ENCODE data around the gene CFAP57.

Gene CFAP57

DNA sequence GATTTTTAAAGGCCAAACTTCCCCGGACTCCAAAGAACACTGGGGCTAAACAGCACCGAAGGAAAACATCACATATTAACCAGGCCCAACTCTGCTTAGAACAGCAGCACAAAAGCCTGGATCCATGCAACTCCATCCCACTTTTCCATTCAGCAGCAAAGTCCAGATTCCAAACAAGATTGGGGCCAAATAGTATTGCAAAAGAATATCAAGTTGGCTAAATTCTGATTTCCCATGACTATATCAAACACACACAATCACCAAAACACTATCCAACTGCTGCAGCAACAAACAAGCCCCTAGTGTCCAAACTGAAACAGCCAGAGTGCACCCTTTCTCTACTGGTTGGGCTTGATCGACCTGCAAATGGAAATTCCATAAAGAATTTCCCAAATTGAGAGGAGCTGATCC, 78.2 kb downstream of the CFAP57 start:
- DNase-seq: no peak
- intact Hi-C loops (cut with DNase I): no loop called here

DNA sequence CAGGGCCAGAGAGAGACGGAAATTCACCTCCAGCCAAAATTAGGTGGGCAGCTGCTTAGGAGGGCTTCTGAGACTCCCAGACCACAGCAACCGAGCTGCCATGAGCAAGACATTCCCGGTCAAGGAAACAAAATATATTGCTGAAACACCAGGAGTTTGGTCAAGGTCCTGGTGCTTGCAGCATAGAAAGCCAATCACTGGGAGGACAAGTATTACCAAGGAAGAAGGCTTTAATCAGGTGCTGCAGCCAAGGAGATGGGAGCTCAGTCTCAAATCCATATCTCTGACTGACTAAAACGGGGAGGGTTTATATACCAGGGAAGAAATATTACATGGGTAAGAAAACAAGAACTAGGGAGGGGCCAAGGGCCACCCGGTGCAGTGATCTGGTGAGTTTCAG, 78.9 kb downstream of the CFAP57 start:
- no peak for DNase-seq
- intact Hi-C loops (cut with DNase I): no loop called here

DNA sequence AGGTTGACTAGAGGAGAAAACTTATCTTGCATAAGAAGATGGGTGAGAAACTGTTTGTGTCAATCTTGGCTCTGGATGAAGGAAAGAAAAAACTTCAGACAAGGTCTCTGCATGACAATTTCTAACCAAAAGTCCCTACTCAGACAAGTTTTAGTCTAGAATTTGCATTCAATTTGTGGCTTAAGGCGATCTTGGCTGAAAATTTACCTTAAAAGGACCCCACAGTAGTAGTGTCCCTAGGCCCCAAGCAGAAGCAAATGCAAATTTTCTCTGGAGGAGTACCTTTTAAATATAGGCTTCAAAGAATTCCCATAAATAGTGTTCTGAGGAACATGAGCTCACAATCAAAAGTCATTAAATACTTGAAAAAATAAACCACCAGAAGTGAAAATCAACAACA, 80.1 kb downstream of the CFAP57 start:
- intact Hi-C loops (cut with DNase I): no loop called here

DNA sequence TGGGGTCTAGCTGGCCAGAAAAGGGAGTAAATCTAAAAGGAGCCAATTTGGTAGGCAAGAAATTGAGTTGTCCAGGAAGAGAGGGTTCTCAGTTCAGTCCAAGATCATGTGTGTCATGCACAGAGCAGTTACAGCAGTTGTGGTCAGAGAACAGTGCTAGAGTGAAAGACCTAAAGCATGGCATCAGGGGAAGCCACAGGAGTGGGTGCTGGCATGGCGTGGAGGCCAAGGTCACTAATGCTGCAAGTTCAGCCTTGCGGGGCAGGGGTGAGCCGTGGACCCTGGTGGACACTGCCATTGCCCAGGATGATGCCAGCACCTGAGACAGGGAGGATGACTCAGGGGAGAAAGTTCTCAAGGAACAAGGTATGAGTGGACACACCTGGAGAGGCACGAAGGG, 81.0 kb downstream of the CFAP57 start:
- intact Hi-C loops (cut with DNase I): no loop called here
- DNase-seq: peak in 1 of 10 donors; percentile 37

More for the DNA sequence above, 80.1 kb downstream of the CFAP57 start:
- no peak for DNase-seq

DNA sequence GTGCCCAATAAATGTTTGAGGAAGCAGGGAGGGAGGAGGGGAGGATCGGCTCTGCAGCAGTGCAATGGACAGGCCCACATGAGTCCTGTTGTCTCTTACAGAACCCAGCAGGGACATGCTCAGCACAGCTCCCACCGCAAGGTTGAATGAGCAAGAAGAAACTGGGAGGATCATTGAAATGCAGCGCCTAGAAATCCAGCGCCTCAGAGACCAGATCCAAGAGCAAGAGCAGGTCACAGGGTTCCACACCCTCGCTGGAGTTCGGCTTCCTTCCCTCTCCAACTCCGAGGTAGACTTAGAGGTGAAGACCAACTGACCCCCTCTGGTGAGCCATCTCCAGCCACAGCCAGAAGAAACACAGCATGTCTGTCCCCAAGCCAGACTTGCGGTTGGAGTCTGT, 81.7 kb downstream of the CFAP57 start:
- DNase-seq: no peak
- intact Hi-C loops (cut with DNase I): no loop called here

DNA sequence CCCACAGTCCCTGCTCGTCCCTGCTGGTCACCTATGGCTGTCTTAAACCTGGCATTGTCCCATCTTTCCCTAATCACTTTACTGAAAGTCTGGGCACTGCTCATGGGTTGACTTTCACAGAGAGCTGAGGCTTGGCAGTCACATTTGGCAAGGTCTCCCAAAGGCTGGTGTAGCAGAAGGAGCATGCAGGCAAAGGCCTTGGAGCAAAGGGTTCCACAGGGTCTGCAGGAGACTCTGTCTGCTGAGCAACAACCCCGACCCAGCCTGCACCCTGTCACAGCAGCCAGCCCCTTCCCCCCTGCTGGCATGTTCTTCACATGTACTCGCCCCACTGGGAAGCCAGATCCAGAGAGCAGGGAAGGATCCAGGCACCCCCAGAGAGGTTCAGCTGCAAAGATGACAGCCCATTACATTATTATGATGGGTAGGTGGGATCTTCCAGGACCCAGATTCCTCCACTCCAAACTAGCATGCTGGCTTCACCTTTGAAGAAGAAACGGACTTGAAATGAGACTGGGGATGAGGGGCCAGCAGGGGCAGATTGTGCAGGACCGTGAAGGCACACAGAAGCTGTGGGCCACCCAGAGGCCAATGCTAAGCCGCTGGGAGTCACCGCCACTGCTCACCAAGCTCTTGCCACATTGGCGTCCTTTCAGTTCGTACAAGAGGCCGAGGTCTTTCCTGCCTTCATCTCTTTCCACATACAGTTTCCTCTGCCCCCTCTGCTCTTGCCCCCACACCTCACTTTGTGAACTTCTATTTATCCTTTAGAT, 83.5 kb downstream of the CFAP57 start:
- intact Hi-C loops (cut with DNase I): no loop called here
- DNase-seq: no peak

DNA sequence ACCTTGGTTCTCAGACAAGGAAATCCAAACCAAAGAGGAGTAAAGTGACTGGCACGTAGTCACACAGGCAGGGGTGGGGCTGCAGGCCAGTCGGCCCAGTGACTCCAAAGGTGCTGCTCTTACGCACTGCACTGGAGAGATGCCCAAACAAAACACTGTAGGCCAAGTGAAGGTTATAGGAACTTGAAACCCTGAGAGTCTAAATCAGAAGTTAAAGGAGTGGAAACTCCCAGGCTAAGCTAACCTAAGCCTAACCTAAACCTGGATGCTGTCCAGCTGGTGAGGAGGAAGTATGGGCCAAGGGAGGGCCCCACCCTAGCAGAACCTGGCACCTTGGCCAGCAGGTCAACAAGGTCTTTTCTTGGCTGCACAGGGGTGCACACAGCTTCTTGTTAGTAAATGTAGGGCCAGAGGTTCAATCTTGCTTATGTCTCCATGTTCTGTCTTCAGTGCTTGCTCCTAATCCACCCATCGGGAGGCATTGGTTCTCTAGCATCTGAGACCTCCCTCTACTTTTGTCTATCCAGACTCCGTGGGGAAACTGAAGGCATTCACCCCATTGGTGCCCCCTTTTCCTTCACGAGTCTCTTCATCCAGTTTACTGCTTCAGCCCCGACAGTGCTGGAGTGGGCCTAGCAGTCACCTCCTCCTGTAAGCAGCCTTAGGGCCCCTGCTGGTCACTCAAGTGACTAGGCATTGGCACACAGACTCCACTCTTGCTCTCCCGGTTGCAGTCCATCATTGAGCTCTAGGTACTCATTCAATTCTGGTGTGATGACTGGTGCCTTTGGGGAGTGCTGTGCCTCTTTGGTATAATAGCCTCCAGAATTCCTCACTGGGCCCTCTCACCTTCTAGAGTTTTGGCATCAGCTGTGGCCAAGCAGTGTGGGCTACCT, 84.8 kb downstream of the CFAP57 start:
- intact Hi-C loops (cut with DNase I): no loop called here
- DNase-seq: no peak

DNA sequence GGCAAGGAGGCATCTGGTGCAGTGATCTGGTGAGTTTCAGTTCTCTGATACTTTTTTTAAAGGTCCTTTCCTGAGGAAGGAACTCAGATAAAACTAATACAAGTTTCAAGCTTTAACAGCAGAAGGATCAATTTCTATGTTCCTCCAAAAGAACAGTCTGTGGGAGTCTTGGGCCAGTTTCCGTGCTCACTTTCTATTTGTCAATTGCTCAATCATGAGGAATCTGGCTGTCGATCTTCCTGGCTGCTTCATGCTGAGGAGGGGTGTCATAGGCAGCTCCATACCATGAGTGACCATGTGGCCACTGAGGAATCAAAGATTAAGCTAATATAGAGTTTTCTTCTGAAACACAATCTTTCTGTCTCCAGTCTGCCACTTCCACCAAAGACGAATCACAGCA, 86.2 kb downstream of the CFAP57 start:
- no peak for DNase-seq
- intact Hi-C loops (cut with DNase I): no loop called here

DNA sequence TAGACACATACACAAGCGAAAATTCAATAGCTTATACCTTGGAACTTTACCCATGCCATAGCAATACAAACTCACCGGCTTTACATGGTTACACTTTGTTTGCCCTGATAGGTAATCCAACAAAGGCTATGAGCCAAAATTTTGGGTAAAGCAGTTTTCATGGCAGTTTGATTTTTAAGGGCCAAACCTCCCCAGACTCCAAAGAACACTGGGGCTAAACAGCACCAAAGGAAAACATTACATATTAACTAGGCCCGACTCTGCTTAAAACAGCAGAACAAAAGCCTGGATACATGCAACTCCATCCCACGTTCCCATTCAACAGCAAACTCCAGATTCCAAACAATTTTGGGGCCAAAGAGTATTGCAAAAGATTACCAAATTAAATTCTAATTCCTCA, 93.3 kb downstream of the CFAP57 start:
- DNase-seq: no peak
- intact Hi-C loops (cut with DNase I): no loop called here

DNA sequence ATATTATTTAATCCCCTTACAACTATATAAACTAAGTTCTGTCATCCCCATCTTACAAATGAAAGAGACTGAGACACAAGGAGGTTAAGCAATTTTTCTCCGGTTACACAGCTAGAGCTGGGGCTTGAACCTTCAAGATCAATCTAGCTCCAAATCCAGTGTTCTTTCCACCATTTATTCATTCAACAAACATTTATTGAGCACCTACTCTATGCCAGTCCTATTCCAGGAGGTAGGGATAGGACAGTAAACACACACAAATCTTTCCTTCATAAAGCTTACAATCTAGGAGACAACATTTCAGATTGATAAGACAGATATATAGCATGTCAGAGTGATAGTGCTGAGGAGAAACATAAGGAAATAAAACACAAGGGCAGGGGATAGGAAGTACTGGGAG, 94.8 kb downstream of the CFAP57 start:
- intact Hi-C loops (cut with DNase I): no loop called here
- DNase-seq: no peak

DNA sequence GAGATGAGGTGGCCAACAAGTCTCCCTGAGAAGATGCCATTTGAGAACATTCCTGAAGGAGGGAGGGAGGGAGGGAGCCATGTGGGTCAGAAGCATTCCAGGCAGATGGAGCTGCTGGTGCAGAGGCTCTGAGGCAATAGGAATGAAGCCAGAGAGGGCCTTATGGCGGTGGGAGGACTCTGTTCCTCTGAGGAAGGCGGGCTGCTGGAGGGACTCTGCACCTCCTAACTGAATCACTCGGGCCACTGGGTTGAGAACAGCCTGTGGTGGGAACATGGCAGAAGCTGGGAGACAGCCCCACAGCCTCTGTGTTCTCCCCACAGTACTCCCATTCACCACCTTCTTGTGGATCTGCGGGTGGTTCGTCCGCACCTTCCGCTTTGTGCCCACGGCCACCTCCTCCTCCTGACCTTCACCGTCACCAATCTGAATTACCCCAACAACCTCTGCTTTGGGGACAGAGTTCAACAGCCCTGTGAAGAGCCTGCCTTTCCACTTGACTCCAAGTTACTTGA, 95.2 kb downstream of the CFAP57 start:
- intact Hi-C loops (cut with DNase I): no loop called here
- peak in 2 of 10 donors; percentile 42 to 82 for DNase-seq

DNA sequence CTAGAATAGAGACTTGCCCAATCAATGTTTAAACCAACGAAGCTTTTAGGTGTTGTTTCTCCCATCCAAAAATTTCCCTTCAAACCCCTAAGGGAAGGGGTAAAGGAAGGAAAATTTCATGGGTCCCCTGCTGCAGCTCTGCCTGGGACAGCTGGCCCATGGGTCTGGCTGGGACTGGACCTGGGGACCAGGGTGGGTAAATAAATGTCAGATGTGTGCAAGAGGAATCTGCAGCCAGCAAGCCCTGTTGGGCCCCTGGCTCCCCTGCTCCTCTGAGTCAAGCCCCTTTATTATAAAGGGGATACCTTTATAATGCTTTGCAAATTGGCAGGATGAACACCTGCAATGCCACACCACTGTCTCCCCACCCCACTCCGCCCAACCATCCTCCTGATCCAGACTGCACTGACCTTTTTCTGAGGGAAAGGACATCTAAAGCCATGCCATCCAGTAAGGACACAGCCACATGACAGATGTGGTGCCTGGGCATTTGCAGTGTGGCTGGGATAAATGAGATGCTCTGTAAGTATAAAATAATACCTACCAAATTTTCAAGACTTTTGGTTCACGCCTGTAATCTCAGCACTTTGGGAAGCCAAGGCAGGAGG, 95.8 kb downstream of the CFAP57 start:
- DNase-seq: peak in 1 of 10 donors; percentile 27
- intact Hi-C loops (cut with DNase I): loop anchor here (1.0 kb wide), 1 partner anchor 21 kb away; no protein-coding TSS in a partner anchor

DNA sequence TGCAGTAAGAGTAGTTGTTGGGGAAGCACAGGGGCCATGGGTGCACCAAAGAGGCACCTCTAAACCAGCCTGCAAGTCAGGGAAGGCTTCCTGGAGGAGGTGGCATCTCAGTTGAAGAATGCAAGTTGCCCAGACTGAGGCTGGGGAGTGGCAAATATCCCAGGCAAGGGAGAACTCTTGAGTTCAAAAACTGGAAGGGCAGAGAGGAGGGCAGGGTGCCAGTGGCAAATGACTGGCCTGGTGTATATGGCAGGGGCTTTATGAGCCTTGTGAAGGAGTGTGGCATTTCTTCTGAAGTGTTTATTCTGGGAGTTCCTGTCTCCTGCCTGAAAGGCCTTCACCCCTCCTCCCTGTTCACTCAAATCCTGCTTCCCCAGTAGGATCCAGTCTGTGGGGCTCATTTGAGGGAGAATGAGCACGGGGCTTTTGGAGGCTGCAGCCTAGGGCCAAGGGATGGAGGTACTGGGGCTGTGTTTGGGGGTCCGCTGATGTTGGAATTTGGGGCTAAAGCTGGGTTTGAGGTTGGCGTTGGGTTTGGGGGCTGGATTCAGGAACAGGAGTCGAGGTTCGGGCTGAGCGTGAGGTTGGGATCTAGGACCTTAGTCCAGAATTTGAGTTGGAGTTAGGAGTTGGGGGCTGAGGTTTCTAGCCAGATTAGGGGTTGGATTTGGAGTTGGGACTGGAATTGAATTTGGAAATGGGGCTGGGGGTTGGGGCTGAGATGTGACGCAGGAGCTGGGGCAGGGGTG, 97.7 kb downstream of the CFAP57 start, which contains the start of gene TMEM125:
Gene TMEM125 (plus strand): TSS at position 357 of the 749 bp plus-strand sequence. CDS start 2,740 bp downstream, outside the sequence.
- peak in 1 of 10 donors; percentile 24 for DNase-seq
- intact Hi-C loops (cut with DNase I): no loop called here

DNA sequence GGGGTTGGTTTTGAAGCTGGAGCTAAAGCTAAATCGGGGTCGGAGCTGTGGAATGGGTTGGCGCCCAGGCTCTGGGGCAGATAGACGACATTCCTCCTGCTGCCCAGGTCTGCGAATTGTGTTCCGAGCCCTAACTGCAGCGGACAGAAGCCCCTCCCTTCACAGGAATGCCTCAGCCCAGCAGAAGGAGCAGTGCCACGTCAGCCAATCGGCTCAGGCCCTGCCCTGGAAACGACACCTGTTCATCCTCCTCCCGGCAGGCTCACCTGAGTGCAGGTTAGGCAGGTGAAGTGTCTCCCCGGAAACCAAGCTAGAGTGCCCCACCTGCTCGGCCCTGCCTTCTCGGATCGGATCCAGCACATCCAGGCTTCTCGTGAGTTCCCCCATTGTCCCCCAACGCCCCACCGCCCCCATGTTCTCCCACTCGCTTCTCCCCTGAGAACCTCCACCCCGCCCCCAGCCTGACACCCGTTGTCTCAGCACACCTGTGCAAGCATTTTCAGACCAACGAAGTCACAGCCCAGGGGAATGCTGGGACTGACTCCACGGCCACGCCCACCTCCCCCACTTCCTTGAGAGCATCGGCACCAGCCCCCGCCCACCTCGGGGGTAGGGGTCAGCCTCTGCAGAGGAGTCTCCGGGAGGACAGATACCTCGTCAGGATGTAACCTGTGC, 98.4 kb downstream of the CFAP57 start:
- intact Hi-C loops (cut with DNase I): no loop called here
- peak in 2 of 10 donors; percentile 59 to 74 for DNase-seq

DNA sequence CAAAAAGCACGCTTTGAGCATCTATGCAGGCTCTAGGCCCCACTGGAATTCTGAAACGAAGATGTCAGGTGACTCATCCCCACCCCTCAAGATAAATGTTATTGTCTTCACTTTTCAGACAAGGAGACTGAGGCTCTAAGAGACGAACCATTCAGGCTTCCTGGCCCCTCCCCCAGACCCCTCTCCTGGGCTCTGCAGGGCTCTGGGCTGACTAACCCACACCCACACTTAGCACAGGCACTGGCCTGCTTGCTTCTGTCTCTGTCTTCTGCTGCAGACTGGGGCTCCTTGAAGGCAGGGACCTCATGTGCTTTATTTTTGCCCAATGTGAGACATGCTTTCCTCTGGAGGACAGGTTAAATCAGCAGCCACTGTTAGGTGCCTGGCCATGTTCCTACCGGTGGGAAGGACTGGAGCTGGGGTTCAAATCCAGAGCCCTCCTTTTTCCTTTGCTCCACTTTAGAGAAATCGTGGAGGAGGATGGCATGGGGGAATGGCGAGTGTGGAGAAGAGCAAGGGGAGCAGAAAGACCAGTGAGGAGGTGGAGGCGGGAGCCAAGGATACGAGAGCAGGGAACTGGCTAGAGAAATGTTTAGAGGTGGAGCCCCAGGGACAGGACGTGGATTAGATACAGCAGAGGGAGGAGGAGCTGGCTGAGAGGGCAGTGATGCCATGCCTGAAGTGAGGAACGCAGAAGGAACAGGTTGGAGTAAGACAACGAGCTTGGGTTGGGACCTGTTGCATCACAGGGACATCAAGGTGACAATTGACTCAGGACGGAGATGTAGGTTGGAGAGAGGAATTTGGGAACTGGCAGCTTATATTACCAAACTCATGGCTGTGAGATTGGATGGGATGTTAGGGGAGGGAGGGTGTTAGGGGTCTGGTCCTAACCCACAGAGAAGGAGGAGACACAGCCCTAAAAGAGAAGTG, 99.3 kb downstream of the CFAP57 start:
- DNase-seq: peak in 1 of 10 donors; percentile 7
- intact Hi-C loops (cut with DNase I): no loop called here

DNA sequence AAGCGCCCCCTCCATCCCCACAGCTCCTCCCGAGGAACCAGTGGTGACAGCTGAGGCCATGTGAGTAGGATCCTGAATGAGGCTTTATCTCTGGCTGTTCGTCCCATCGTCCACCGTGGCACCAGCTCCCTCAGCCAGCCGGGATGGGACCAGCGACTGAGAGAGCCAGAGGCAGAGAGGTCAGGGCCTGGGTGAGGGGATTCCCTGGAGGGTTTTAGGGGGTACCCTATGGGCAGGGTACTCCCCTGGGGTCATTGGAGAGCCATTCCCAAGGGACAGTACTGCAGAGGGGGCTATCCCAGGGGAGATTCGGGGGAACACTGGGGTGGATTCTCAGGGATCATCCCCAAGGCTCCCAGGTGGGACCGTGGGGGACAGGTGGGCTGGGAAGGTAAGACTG, 100.0 kb downstream of the CFAP57 start:
- DNase-seq: peak in 9 of 10 donors; percentile 40 to 96 (median 70)
- intact Hi-C loops (cut with DNase I): no loop called here

DNA sequence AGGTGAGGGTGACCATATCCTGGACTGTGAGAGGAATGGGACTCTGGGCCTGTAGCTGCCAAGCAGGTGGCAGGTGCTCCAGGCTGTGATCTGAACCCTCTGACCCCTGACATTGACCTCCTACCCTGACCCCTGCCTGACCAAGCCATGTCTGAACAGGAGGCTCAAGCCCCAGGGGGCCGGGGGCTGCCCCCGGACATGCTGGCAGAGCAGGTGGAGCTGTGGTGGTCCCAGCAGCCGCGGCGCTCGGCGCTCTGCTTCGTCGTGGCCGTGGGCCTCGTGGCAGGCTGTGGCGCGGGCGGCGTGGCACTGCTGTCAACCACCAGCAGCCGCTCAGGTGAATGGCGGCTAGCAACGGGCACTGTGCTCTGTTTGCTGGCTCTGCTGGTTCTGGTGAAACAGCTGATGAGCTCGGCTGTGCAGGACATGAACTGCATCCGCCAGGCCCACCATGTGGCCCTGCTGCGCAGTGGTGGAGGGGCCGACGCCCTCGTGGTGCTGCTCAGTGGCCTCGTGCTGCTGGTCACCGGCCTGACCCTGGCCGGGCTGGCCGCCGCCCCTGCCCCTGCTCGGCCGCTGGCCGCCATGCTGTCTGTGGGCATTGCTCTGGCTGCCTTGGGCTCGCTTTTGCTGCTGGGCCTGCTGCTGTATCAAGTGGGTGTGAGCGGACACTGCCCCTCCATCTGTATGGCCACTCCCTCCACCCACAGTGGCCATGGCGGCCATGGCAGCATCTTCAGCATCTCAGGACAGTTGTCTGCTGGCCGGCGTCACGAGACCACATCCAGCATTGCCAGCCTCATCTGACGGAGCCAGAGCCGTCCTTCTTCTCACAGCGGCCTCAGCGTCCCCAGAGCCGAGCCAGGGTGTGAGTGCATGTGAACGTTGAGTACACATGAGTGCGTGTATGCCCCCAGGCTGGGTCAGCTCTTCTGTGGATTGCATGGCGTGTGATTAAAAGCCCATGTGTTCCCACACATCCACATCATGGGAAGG, 100.7 kb downstream of the CFAP57 start:
- peak in 2 of 10 donors; percentile 55 to 73 for DNase-seq
- intact Hi-C loops (cut with DNase I): no loop called here
